Measurements from ENCODE around the gene ZDHHC13. TPM values are rescaled to one million over a fixed set of nuclear protein-coding genes. Genes with fewer than 3 reads are reported as not detected.

Gene ZDHHC13
- total and polyA plus RNA-seq, 2 donors (not counting 1 experiment from before 2014, with no cell fraction given) = 8.8 to 21.7 TPM

DNA sequence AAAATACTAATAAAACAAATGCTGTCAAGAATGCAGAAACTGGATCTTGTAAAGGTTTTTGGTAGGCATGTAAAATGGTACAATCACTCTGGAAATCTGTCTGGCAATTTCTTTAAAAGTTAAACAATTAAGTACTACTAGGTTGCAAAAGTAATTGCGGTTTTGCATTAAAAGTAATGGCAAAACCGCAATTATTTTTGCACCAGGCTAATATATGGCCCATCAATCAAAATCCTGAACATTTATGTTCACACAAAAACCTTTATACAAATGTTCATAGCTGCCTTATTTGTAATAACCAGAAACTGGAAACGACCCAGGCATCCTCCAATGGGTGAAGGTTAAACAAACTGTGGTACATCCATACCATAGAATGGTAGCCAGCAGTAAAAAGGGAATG, 24.6 kb upstream of the ZDHHC13 start:
- no peak overlapping the region for H3K4me3 Mint-ChIP-seq
- H3K9me3 Mint-ChIP-seq (ENCODE audit: insufficient read depth) = no peaks in the 10 kb centered on the region
- Histone ChIP-seq H2AFZ (ENCODE audit: insufficient read depth, low read depth, low read length, poor library complexity, severe bottlenecking) (no peak overlapping the region), H3K9me3 (ENCODE audit: control extremely low read depth in 1 of 3, control insufficient read depth in 2 of 3, insufficient read depth in 1 of 3, low read length in 2 of 3) (no peaks in the 10 kb centered on the region), H3K9ac (ENCODE audit: low read length) (no peak overlapping the region), H3K36me3 (replicated peaks in 1 of 2; ENCODE audit: control extremely low read depth in 1 of 2, control insufficient read depth in 1 of 2, extremely low read depth in 1 of 2, insufficient read depth in 2 of 2, low read length in 1 of 2) (no peaks in the 10 kb centered on the region), H3K27me3 (replicated peaks in 1 of 4; ENCODE audit: control extremely low read depth in 1 of 4, control insufficient read depth in 3 of 4, insufficient read depth in 4 of 4, low read length in 3 of 4) (peaks cover 0 to 9% (median 5%) of the 10 kb centered on the region in 4 experiments), H3K4me1 (ENCODE audit: control insufficient read depth in 2 of 2, insufficient read depth in 2 of 2, low read length in 2 of 2) (no peaks in the 10 kb centered on the region), H4K20me1 (ENCODE audit: control insufficient read depth, insufficient read depth, low read length, poor library complexity, severe bottlenecking) (no peaks in the 10 kb centered on the region), H3K27ac (ENCODE audit: low read length in 2 of 2) (no peak overlapping the region), H3K4me2 (replicated peaks; ENCODE audit: low read depth, low read length, poor library complexity, severe bottlenecking) (no peak overlapping the region), H3K79me2 (ENCODE audit: control insufficient read depth, insufficient read depth, low read length) (no peaks in the 10 kb centered on the region), H3K4me3 (ENCODE audit: control extremely low read depth in 1 of 5, extremely low read depth in 1 of 5, insufficient read depth in 1 of 5, low read depth in 2 of 5, low read length in 4 of 5) (no peak overlapping the region)
- ChIA-PET CTCF (no interaction called here), POLR2A (no interaction called here)
- H3K4me1 Mint-ChIP-seq = no peaks in the 10 kb centered on the region
- peaks cover 27% of the 10 kb centered on the region for H3K27me3 Mint-ChIP-seq
- no peak for TF ChIP-seq CTCF (IDR thresholded peaks at IDR 0.05)
- no peak for TF ChIP-seq EZH2 (IDR thresholded peaks at IDR 0.05; ENCODE audit: borderline replicate concordance, insufficient read depth, low read depth, low read length, poor library complexity, severe bottlenecking)
- DNase-seq (no peak), ATAC-seq (ENCODE audit: low read depth) (no peak)
- WGBS (ENCODE audit: insufficient coverage) = 100% methylated on average over 2 of the region's 3 CpGs
- intact Hi-C loops (cut with micrococcal nuclease) = no loop called here
- H3K27ac Mint-ChIP-seq = no peak overlapping the region

GRCh38 chr11:19092850-19093249, 24.1 kb upstream of the ZDHHC13 start:
- CTCF ChIA-PET = interaction anchor here (1.2 kb wide), 1 partner anchor 20 kb away, joined by 3 read pairs; no protein-coding TSS in a partner anchor
- POLR2A ChIA-PET = no interaction called here

More at GRCh38 chr11:19092850-19093249, 24.1 kb upstream of the ZDHHC13 start:
- peaks cover 0 to 14% (median 5%) of the 10 kb centered on the region in 4 experiments for H3K27me3 ChIP-seq (replicated peaks in 1 of 4; ENCODE audit: control extremely low read depth in 1 of 4, control insufficient read depth in 3 of 4, insufficient read depth in 4 of 4, low read length in 3 of 4)
- TF ChIP-seq EZH2 (IDR thresholded peaks at IDR 0.05; ENCODE audit: borderline replicate concordance, insufficient read depth, low read depth, low read length, poor library complexity, severe bottlenecking) = no peak
- no peak for TF ChIP-seq CTCF (IDR thresholded peaks at IDR 0.05)
- H2AFZ ChIP-seq (ENCODE audit: insufficient read depth, low read depth, low read length, poor library complexity, severe bottlenecking) = no peak overlapping the region
- Mint-ChIP-seq H3K4me3 (no peak overlapping the region), H3K4me1 (no peaks in the 10 kb centered on the region), H3K9me3 (ENCODE audit: insufficient read depth) (no peaks in the 10 kb centered on the region), H3K27ac (no peak overlapping the region), H3K27me3 (peaks cover 32% of the 10 kb centered on the region)
- no peaks in the 10 kb centered on the region for H4K20me1 ChIP-seq (ENCODE audit: control insufficient read depth, insufficient read depth, low read length, poor library complexity, severe bottlenecking)
- H3K9ac ChIP-seq (ENCODE audit: low read length) = no peak overlapping the region
- H3K4me1 ChIP-seq (ENCODE audit: control insufficient read depth in 2 of 2, insufficient read depth in 2 of 2, low read length in 2 of 2) = no peaks in the 10 kb centered on the region
- H3K79me2 ChIP-seq (ENCODE audit: control insufficient read depth, insufficient read depth, low read length) = no peaks in the 10 kb centered on the region
- no peaks in the 10 kb centered on the region for H3K9me3 ChIP-seq (ENCODE audit: control extremely low read depth in 1 of 3, control insufficient read depth in 2 of 3, insufficient read depth in 1 of 3, low read length in 2 of 3)
- DNase-seq = no peak
- H3K4me2 ChIP-seq (replicated peaks; ENCODE audit: low read depth, low read length, poor library complexity, severe bottlenecking) = no peak overlapping the region
- no peaks in the 10 kb centered on the region for H3K36me3 ChIP-seq (replicated peaks in 1 of 2; ENCODE audit: control extremely low read depth in 1 of 2, control insufficient read depth in 1 of 2, extremely low read depth in 1 of 2, insufficient read depth in 2 of 2, low read length in 1 of 2)
- no peak overlapping the region for H3K27ac ChIP-seq (ENCODE audit: low read length in 2 of 2)
- intact Hi-C loops (cut with micrococcal nuclease) = no loop called here
- no CpG with 5 or more reads among the region's 2 CpGs for WGBS (ENCODE audit: insufficient coverage)
- H3K4me3 ChIP-seq (ENCODE audit: control extremely low read depth in 1 of 5, extremely low read depth in 1 of 5, insufficient read depth in 1 of 5, low read depth in 2 of 5, low read length in 4 of 5) = no peak overlapping the region
- no peak for ATAC-seq (ENCODE audit: low read depth)
